Stimulated activated CD8-positive, alpha-beta memory T cell treated with anti-CD3 and anti-CD28 coated beads, Interleukin-4, amount 100 ng/mL, for 24 hours (primary cell): Measurements from ENCODE around the gene POC5.
"Not testable (repeated sequence)": the region's sequence is repeated elsewhere in the genome, so short reads cannot be mapped to it uniquely, and the experiment has no call there.

Experiments
- DNase-seq: peaks from one replicate; pipeline ENCODE4 v3.0.0-alpha.2; 2020; ENCODE audit warnings: low read depth

POC5 gene

DNA sequence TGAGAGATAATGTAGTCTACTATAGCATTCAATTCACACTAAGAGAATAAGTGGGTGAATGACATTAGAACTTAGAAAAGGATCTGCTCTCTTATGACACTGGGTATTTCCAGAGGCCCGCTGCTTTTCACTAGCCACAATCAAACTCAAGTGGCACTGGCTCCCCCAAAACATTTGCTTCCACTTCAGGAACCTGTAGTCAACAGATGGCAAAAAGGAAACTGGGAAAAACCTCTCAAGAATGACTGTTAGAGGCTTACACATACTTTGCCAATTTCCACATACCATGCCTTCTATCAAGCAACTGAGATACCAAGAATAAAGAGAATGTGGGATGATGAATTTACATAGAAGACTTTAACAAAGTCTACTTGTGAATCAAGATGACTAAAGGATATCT lies 11.2 kb downstream of the POC5 start:
- DNase-seq: no peak

DNA sequence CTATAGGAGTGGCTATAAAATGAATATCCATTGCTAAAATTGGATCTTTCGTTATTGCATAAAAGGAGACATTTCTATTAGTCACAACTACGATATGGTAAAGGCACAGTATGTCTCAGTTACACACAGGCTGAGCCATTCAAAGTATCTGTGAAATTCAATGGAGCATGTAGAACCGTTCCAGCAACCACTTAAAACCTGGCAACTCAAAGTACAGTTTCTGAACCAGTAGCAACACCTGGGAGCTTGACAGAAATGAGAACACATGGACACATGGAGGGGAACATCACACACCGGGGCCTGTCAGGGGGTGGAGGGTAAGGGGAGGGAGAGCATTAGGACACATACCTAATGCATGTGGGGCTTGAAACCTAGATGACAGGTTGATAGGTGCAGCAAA lies 15.4 kb downstream of the POC5 start:
- no peak for DNase-seq

DNA sequence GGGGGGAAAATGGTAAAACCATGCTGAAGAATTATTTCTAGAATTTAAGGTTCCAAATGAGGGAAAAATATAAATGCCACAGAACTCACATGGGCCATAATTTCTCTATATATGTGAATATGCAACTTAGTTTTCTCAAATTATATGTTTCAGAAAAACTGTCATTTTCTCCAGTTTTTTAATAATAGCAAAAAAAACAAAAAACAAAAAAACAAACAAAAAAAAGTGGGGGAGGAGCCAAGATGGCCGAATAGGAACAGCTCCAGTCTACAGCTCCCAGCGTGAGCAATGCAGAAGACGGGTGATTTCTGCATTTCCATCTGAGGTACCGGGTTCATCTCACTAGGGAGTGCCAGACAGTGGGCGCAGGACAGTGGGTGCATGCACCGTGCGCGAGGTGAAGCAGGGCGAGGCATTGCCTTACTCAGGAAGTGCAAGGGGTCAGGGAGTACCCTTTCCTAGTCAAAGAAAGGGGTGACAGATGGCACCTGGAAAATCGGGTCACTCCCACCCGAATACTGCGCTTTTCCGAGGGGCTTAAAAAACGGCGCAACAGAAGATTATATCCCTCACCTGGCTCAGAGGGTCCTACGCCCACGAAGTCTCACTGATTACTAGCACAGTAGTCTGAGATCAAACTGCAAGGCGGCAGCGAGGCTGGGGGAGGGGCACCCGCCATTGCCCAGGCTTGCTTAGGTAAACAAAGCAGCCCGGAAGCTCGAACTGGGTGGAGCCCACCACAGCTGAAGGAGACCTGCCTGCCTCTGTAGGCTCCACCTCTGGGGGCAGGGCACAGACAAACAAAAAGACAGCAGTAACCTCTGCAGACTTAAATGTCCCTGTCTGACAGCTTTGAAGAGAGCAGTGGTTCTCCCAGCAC lies 21.5 kb downstream of the POC5 start:
- DNase-seq: not testable (repeated sequence)

DNA sequence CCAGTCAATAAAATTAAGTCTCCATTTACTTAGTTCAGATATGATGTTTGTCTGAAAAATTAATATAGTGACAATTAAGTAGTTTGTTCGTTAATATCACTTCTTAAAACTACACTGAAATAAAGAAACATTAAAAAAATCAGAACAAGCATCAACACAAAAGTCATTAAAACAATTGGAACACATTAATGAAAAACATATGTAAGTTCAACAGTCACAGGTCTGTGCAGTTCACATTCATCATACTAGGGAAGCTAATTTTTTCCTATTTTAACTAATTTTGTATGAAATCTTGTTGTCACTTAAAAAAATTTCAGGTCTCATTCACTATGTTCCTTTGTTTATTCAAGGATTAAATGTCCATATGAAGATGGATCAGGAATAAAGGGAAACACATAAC lies 22.5 kb downstream of the POC5 start:
- DNase-seq: no peak

DNA sequence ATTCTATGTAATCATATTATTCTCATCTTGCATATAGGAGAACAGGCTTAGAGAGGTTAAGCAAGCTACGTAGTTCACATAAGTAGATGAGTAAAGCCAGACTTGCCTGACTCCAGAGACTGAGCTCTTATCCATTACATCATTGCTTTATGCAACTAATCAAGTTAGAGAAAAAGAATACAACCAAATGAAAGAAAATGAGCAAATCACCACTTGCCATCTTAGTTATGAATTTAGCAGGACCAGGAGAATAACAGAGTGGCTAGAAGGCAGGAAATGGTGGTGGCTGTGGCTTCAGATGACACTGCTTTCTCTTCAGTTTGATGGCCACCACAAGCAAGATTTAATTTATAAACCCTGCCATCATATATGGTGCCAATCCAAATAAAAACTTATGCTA lies 26.6 kb downstream of the POC5 start:
- DNase-seq: no peak

DNA sequence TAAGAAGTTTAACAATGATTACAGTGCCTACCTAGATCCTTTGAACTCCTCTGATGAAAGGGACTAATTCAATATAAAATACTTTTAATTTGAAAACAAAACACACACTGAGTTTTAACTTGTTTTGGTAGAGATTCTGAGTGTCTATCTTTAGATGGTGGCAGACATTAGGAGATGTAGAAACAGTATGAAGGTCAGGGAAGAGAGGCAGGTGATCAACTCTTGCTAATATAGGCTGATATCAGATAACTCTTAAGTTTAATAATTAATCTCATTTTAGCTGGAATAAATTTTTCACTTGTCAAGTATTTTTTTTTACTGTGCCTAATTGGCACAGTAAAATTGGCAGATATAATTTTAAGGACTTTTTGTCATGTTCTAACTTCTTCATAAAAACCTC lies 30.8 kb downstream of the POC5 start:
- no peak for DNase-seq

DNA sequence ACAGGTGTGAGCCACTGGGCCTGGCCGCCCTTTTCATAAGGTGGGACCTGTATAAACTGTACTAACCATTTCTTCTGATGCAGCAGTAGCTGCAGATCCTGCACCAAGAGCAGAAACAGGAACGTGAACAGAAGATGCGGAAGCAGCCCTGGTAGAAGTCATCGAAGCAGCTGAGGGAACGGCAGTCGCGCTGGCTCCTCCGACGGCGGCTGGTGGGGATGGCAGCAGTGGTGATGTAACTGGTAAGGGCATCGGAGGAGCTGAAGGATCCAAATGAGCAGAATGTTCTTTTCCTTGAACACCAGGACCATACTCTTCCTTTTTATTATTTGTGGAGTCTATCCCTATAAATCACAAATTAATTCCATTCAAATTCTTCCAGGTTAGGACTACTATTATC lies 32.1 kb downstream of the POC5 start:
- DNase-seq: no peak

DNA sequence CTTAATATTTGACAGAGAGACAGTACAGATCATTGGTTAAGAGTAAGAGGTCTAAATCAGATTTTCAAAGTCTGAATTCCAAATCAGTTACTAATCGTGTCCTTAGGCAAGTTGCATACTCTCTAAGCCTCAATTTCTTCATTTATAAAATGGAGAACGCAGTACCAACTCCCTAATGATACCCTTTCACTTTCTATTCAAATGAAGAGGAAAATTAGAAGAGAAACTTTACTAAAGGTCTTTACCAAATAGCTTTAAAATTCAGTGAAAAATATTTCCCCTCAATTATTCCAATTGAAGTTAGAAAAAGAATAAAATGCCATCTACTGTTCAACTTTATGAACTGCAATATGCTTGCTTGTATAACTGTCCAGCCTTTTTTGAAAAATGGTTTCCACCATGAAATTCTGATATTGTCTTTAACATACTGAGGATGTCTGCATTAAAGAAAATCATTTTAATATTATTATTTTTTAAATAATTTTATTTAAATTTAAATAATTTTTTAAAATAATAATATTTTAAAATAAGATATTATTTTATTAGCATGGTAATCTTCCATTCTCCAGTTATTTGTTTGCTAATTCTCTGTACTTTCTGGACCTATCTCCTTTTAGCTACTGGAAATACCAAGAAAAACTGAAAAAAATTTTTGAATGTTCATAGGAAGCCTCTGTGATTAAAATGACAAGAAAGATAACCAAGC lies 36.0 kb downstream of the POC5 start:
- DNase-seq: no peak

DNA sequence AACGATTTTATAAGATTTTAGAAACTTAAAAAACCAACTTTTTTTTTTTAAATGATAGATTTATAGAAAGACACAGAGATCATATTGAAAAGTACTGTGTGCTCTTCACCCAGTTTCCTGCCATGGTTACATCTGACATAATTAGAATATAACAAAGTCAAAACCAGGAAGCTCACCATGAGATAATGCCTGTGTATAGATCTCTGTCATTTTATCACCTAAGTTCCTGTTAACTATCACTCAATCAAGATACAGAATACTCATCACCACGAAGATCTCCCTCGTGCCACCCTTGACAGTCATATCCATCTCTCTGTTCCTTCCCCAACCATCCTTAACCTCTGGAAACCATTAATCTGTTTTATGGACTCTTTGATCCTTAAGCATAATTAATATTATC lies 39.1 kb downstream of the POC5 start:
- DNase-seq: no peak

DNA sequence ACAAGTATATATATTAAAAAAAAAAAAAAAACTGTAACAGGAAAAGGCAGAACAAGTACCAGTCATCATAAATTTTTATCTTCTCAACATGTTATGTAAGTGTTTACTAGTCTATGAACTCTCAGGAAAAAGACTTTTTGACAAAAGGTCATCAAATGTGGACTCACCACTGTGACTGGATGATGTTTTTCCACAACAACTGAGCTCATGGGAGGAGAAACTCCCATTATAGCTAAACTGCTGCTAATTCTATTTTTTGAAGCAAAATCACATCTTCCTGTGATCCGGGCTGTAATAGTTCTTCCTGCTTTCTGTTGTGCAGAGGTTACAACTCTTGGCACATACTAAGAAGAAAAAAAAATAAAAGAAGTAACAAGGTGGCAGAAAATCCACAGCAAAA lies 39.6 kb downstream of the POC5 start:
- DNase-seq: no peak

DNA sequence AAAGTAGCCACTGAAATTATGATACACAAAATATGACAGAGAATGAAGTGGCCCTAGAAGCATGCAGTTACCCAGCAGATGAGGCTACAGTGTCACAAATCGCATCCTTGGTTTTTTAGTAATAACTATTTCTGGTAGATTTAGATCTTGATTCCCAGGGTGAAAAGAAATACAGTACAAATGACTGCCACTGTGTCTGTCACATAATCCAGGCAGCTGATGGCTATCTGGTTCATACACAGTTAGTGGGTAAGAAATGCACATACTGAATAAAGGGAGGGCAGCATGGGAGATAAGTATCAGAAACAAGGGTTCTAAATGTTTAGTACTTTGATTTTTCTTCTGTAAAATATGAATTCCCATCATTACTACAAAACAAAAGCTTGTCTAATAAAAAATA lies 41.5 kb downstream of the POC5 start:
- DNase-seq: no peak

DNA sequence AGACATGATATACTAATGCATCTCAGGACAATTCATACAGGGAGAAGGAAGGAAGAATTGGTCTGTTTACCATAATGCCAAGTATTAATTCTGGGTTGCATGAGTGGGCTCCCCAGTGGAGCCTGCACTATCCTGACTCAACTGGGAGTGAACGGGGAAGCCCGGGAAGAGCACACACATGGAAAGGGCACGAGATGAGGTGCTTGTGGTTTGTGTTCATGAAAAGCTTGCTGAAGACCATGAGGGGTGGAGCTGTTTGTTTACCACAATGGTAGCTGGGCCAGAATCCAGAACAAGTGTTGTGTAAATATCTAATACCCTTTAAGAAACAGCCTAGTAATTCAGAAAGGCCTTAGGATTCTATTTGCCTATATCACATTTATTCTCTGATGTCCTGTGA lies 44.6 kb downstream of the POC5 start:
- no peak for DNase-seq

DNA sequence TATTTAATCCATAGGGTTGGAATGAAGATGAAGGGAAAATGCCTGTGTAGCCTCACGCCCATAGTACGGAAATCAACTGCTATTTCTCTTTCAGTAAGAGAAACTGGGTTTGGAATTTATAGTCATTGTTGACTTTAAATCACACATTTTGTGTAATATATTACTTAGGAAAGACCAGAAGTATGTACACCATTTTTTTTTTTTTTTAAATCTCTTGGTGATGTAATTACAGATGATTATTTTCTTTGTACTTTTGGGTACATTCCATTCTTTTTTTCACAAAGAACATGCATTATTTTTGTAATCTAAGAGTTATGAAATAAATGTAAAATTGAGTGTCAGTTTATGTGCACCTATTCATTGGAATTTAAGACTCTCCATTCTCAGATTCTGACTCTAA lies 45.7 kb downstream of the POC5 start:
- no peak for DNase-seq

DNA sequence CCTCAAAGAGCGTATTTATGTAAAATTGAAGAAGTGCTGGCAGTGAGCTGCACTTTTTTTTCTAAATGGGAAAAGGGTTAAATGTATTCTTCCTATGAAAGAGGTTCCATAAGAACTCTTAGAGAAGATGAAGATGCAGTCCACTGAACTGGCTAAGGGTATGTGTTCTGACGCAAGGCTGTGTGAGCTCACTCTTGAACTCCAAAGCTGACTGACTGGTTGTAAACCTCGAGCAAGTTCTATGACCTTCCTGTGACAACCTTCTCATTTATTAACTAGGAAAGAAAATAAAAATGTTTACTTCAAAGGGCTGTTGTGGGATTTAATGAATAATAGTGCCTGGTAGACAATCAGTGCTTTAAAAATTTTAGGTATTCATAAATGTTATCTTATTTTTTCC lies 46.7 kb downstream of the POC5 start:
- DNase-seq: no peak

DNA sequence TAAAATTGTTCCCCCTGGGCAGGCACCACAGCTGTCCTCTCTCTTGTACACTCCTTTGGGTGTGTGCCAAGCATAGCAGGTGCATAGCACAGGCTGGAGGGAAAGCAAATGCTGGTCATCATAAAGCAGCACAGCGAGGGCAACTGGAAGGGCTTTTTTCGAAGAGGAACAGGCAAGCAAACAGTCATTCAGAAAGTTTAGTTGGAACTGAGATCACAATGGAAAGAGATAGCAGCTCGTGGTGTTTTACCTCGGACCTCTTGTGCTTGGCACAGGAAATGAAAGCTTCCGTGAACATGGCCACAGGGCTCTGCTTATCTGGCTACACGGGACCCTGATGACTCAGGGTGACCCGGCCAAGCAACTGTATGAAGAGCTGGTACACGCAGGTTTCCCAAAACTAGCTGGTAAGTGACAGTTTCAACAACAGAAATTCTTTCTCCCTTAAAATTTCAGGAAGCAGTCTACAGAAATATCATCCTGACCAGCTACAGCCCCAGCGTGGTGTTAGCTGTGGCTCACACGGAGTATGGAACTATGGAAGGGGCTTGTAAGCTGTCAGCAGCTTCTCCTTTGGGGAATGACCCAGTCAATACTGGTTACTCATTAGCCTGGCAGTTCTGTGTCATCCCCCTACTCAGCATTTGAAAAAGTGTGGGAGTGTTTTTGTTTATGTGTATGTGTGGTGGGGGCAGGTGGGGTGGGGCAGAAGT lies 48.1 kb downstream of the POC5 start:
- peak; percentile 38 for DNase-seq

DNA sequence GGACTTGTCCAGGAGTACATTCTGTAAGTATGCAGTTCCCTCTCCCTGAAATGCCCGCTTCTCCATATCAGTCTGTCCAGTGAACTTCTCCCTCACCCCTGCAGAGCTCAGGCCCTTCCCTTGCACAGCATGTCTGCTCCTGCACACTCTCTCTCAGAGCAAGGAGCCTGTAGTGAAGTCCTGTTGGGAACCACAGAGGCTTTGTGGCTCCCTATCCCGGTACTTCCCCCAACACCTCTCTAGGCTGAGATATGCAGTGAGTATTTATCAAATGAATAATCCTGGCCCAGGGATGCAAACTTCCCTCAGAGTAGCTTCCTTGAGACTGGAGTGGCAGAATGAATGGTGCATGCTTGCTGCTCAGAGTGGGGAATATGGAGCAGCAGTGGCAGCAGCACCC lies 48.8 kb downstream of the POC5 start:
- no peak for DNase-seq

DNA sequence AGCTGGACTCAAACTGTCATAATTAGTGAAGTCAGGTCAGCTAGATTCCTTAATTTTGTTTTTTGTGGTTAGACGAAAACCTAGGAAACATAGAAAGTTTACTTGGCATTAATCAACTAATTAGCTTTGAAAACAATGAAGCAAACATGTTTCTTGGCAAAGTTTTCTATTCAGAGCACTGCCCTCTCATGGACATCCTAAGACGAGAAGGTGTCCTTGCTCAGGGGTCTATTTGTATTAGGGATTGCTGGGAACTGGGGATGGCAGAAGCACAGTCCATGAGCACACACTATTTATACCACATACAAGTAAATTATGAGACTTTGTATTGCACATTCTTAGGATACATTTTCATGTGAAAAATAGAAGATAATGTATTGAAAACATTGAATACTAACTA lies 49.7 kb downstream of the POC5 start:
- DNase-seq: no peak

DNA sequence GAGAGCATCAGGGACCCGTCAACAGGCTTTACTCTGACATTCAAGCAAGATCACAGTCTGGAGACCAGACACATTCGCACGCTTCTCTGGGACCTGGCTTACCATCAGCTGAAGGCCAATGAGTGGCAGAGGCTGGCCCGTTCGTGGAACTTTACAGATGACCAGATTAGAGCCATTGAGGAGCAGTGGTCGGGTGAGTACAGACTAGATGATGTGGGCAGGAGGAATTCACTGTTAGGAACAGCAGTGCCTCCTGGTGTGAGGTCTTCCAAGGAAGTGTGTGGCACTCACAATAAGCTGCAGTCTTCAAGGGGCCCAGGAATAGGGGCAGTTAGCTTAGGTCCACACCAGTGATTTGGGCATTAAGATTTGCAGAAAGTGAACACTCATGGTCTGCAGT lies 50.4 kb downstream of the POC5 start:
- no peak for DNase-seq

DNA sequence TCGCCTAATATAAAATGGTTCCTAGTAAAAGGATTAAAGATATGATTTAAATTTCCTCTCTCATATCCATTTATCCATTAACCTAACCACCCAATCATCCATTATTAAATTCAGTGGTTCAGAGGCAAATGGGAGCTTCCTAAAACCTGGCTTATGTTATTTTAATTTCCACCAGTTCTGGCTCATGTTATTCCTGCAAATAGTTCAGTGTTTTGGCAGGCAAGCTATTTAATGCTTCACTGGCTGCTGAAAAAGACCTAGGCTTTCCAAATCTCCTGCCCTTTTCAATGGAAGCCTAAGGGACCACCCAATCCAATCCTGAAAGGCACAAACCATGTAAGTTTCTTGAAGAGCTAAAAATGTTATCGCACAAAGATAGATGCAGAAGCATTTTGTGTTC lies 52.3 kb downstream of the POC5 start:
- DNase-seq: no peak

DNA sequence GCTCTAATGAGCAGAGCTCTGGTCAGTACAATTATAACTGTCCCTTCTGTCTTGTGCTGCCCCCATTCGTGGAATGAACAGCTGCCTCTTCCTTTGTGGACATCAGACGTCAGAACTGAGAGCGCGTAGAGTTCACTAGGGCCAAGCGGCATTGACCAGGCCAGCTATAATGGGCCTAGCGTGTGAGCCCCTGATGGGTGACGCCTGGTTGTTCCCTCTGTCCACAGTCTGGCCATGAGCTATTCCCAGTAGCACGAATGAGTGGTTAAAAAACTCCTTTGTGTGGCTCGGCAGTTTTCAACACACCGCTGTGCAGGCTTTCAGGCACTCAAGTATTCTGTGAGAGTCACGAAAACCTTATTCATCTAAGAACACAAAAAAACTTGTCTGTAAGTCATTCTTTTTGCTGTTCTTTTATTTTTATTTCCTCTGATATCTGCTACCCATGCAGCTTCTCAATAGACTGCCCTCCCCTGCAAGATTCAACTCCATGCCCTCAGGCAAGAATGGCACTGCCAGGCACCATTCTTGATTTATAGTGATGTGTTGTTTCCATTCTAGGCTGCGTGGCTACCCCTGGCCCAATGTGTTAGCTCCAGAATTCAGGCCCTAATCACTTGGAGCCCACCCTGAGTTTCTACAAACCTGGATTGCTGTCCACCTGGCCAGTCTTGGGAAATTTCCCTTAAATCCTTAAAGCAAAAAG lies 53.5 kb downstream of the POC5 start:
- DNase-seq: no peak

DNA sequence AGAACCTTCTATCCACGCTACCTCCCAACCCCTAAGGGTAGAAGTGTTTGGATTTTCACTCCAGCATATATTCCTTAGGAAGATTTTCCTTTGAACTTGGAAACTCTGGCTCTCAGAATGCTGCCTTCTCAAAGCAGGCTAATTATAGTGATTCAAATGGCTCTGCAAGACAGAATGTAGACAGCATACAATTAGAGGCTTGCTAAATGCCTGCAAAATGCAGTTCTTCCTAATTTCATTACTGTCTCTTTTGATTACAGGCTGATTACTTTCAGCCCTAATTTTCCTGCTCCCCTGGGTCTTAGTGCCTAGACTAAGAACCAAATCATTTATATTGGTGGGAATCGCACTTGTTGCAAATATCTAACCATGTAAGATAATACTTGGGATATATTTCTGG lies 55.2 kb downstream of the POC5 start:
- DNase-seq: no peak

DNA sequence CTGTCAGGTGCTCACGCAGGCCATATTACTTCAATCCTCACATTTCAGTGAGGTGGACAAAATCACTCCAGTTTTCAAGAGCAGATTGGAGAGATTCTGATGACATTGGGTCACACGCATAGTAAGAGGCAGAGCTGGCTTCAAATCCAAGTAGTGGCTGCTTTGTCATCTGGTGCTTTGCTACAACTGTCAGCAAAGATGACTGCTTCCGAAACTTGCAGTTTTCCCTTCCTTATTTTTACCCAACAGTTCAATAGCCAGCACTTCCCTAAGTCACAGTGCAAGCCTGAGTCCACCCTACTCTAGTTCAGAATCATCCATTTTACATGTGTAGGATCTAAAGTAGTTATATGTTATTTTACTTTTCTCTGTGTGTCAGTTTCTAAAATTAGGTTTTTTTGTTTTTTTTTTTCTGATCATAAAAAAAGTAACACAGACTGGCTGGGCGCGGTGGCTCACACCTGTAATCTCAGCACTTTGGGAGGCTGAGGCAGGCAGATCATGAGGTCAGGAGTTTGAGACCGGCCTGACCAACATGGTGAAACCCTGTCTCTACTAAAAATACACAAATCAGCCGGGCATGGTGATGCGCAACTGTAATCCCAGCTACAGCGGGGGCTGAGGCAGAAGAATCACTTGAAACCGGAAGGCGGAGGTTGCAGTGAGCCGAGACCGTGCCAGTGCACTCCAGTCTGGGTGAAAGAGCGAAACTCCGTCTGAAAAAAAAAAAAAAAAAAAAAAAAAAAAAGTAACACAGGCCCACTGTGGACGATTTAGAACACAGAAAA lies 56.4 kb downstream of the POC5 start:
- DNase-seq: no peak
